WTC11 (cell line): ENCODE data around the gene CCDC158. TPM values are rescaled to one million over a fixed set of nuclear protein-coding genes. Genes with fewer than 3 reads are reported as not detected.

Source experiments
- ATAC-seq: fragments of 200-7000 bp; cut with Tn5 transposase; 2 replicates; pipeline ENCODE4 v1.10.0; 2021; ENCODE audit warnings: mild to moderate bottlenecking, moderate library complexity
- CTCF ChIA-PET: fragments of 300-600 bp; sonication (Branson Sonifier 250); formaldehyde crosslinking; loops from one replicate; lab custom pipeline; 2021; ENCODE audit warnings: antibody characterized with exemption; lab: Charles Lee
- POLR2A ChIA-PET: fragments of 350-600 bp; sonication (Branson Sonifier 250); formaldehyde crosslinking; loops from one replicate; lab custom pipeline; 2021; ENCODE audit warnings: antibody characterized with exemption; lab: Charles Lee
- DNase-seq: peaks from one replicate; pipeline ENCODE4 v3.0.0; 2021; ENCODE audit warnings: low spot score
- H3K27ac Mint-ChIP-seq: 2 replicates; pipeline ENCODE4 v1.8.0; 2021; ENCODE audit warnings: mixed read lengths
- H3K27me3 Mint-ChIP-seq: 2 replicates; pipeline ENCODE4 v1.8.0; 2021; ENCODE audit warnings: low read depth, mild to moderate bottlenecking, moderate library complexity, mixed read lengths
- H3K36me3 Mint-ChIP-seq: 2 replicates; pipeline ENCODE4 v1.8.0; 2021; ENCODE audit warnings: mixed read lengths
- H3K4me1 Mint-ChIP-seq: 2 replicates; pipeline ENCODE4 v1.8.0; 2022; ENCODE audit warnings: mixed read lengths
- H3K4me3 Mint-ChIP-seq: 2 replicates; pipeline ENCODE4 v1.8.0; 2021; ENCODE audit warnings: mild to moderate bottlenecking, moderate library complexity, mixed read lengths
- H3K9me3 Mint-ChIP-seq: 2 replicates; pipeline ENCODE4 v1.8.0; 2021; ENCODE audit warnings: mixed read lengths
- FOXJ3 ChIP-seq: sonication (generic); formaldehyde crosslinking; IDR thresholded peaks from 2 replicates; pipeline ENCODE4 v1.9.0; 2021; ENCODE audit warnings: missing genetic modification reagents, mild to moderate bottlenecking, borderline replicate concordance
- HMGA2 ChIP-seq: fragments of 250-450 bp; sonication (Bioruptor Pico); IDR thresholded peaks from 2 replicates; pipeline ENCODE4 v1.4.0; 2021; ENCODE audit warnings: mild to moderate bottlenecking, moderate library complexity
- IRF2 ChIP-seq: sonication (generic); formaldehyde crosslinking; IDR thresholded peaks from 2 replicates; pipeline ENCODE4 v1.8.0; 2022; ENCODE audit warnings: low read depth, missing genetic modification reagents, borderline replicate concordance
- JUN ChIP-seq: sonication (generic); formaldehyde crosslinking; IDR thresholded peaks from 2 replicates; pipeline ENCODE4 v1.8.0; 2023; ENCODE audit warnings: mild to moderate bottlenecking, missing genetic modification reagents
- MXD4 ChIP-seq: fragments of 250-450 bp; sonication (Bioruptor Pico); IDR thresholded peaks from 2 replicates; pipeline ENCODE4 v1.8.0; 2021; ENCODE audit warnings: mild to moderate bottlenecking, moderate library complexity, borderline replicate concordance
- MYBL2 ChIP-seq: sonication (generic); formaldehyde crosslinking; IDR thresholded peaks from 2 replicates; pipeline ENCODE4 v1.8.1; 2023; ENCODE audit warnings: mild to moderate bottlenecking, moderate library complexity, missing genetic modification reagents
- NFATC4 ChIP-seq: fragments of 250-450 bp; sonication (Bioruptor Pico); IDR thresholded peaks from 2 replicates; pipeline ENCODE4 v1.9.0; 2021; ENCODE audit warnings: mild to moderate bottlenecking
- NR3C1 ChIP-seq: sonication (generic); formaldehyde crosslinking; conservative IDR thresholded peaks from 2 replicates; pipeline ENCODE4 v1.8.1; 2023; ENCODE audit warnings: low read depth, mild to moderate bottlenecking, missing genetic modification reagents
- SMAD4 ChIP-seq: sonication (generic); formaldehyde crosslinking; IDR thresholded peaks from 2 replicates; pipeline ENCODE4 v1.8.0; 2022; ENCODE audit warnings: mild to moderate bottlenecking, missing genetic modification reagents
- TEAD4 ChIP-seq: sonication (generic); formaldehyde crosslinking; IDR thresholded peaks from 2 replicates; pipeline ENCODE4 v1.8.0; 2022; ENCODE audit warnings: mild to moderate bottlenecking, missing genetic modification reagents
- TP53 ChIP-seq: sonication (generic); formaldehyde crosslinking; IDR thresholded peaks from 2 replicates; pipeline ENCODE4 v1.8.1; 2023; ENCODE audit warnings: mild to moderate bottlenecking, missing genetic modification reagents
- ZBTB21 ChIP-seq: sonication (generic); formaldehyde crosslinking; IDR thresholded peaks from 2 replicates; pipeline ENCODE4 v1.8.1; 2023; ENCODE audit warnings: mild to moderate bottlenecking, missing genetic modification reagents, borderline replicate concordance
- ZNF138 ChIP-seq: sonication (generic); formaldehyde crosslinking; conservative IDR thresholded peaks from 2 replicates; pipeline ENCODE4 v1.8.1; 2022; ENCODE audit warnings: mild to moderate bottlenecking, moderate library complexity, missing genetic modification reagents
- ZNF396 ChIP-seq: fragments of 250-450 bp; sonication (Bioruptor Pico); IDR thresholded peaks from 2 replicates; pipeline ENCODE4 v1.8.0; 2021; ENCODE audit warnings: mild to moderate bottlenecking, moderate library complexity, borderline replicate concordance
- ZNF423 ChIP-seq: fragments of 250-450 bp; sonication (Bioruptor Pico); IDR thresholded peaks from 2 replicates; pipeline ENCODE4 v2.1.2; 2022; ENCODE audit warnings: mild to moderate bottlenecking, moderate library complexity
- ZNF532 ChIP-seq: fragments of 250-450 bp; sonication (Bioruptor Pico); IDR thresholded peaks from 2 replicates; pipeline ENCODE4 v1.9.0; 2021; ENCODE audit warnings: mild to moderate bottlenecking, borderline replicate concordance
- ZNF671 ChIP-seq: fragments of 250-450 bp; sonication (Bioruptor Pico); IDR thresholded peaks from 2 replicates; pipeline ENCODE4 v1.8.0; 2021; ENCODE audit warnings: mild to moderate bottlenecking
- total RNA-seq: library from RNA; stranded (reverse); gene quantifications from 3 replicates; pipeline ENCODE4 v1.2.3, GENCODE V29; 2021
- TF ChIP-seq, protein P1 (sequence below): fragments of 200-600 bp; IDR thresholded peaks from 2 replicates; pipeline ENCODE4 v1.8.0; 2022; ENCODE audit warnings: antibody characterized with exemption
- TF ChIP-seq, protein P2 (sequence below): sonication (generic); formaldehyde crosslinking; IDR thresholded peaks from 2 replicates; pipeline ENCODE4 v1.8.1; 2023; ENCODE audit warnings: mild to moderate bottlenecking, missing genetic modification reagents, moderate library complexity
- TF ChIP-seq, protein P3 (sequence below): sonication (generic); formaldehyde crosslinking; IDR thresholded peaks from 2 replicates; pipeline ENCODE4 v1.8.0; 2023; ENCODE audit warnings: missing genetic modification reagents
- TF ChIP-seq, protein P4 (sequence below): fragments of 250-450 bp; sonication (Bioruptor Pico); IDR thresholded peaks from 2 replicates; pipeline ENCODE4 v1.9.0; 2021; ENCODE audit warnings: moderate library complexity, mild to moderate bottlenecking, inconsistent platforms, borderline replicate concordance
- TF ChIP-seq, protein P5 (sequence below): fragments of 250-450 bp; sonication (Bioruptor Pico); IDR thresholded peaks from 2 replicates; pipeline ENCODE4 v1.8.0; 2021; ENCODE audit warnings: mild to moderate bottlenecking
- TF ChIP-seq, protein P6 (sequence below): fragments of 250-450 bp; sonication (Bioruptor Pico); IDR thresholded peaks from 2 replicates; pipeline ENCODE4 v1.9.0; 2021; ENCODE audit warnings: mild to moderate bottlenecking

CCDC158 gene
- total RNA-seq, 1 experiment from 2014 or later = 0.15 TPM

GRCh38 chr4:76310683-76311082 lies 110.3 kb downstream of the CCDC158 start:
- Mint-ChIP-seq H3K27me3 (peaks cover 15% of the 10 kb centered on the region), H3K4me1 (peaks cover 6% of the 10 kb centered on the region), H3K4me3 (no peak overlapping the region), H3K27ac (no peak overlapping the region), H3K9me3 (no peaks in the 10 kb centered on the region), H3K36me3 (peaks cover 7% of the 10 kb centered on the region; the same call in 1 of the 2 replicates)
- DNase-seq (no peak), ATAC-seq (no peak)
- TF ChIP-seq, protein P1, sequence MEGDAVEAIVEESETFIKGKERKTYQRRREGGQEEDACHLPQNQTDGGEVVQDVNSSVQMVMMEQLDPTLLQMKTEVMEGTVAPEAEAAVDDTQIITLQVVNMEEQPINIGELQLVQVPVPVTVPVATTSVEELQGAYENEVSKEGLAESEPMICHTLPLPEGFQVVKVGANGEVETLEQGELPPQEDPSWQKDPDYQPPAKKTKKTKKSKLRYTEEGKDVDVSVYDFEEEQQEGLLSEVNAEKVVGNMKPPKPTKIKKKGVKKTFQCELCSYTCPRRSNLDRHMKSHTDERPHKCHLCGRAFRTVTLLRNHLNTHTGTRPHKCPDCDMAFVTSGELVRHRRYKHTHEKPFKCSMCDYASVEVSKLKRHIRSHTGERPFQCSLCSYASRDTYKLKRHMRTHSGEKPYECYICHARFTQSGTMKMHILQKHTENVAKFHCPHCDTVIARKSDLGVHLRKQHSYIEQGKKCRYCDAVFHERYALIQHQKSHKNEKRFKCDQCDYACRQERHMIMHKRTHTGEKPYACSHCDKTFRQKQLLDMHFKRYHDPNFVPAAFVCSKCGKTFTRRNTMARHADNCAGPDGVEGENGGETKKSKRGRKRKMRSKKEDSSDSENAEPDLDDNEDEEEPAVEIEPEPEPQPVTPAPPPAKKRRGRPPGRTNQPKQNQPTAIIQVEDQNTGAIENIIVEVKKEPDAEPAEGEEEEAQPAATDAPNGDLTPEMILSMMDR = no peak
- TF ChIP-seq MYBL2 (CRISPR knock-in tag) = no peak
- TF ChIP-seq, protein P2, sequence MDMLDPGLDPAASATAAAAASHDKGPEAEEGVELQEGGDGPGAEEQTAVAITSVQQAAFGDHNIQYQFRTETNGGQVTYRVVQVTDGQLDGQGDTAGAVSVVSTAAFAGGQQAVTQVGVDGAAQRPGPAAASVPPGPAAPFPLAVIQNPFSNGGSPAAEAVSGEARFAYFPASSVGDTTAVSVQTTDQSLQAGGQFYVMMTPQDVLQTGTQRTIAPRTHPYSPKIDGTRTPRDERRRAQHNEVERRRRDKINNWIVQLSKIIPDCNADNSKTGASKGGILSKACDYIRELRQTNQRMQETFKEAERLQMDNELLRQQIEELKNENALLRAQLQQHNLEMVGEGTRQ (CRISPR knock-in tag) = no peak
- TF ChIP-seq, protein P3, sequence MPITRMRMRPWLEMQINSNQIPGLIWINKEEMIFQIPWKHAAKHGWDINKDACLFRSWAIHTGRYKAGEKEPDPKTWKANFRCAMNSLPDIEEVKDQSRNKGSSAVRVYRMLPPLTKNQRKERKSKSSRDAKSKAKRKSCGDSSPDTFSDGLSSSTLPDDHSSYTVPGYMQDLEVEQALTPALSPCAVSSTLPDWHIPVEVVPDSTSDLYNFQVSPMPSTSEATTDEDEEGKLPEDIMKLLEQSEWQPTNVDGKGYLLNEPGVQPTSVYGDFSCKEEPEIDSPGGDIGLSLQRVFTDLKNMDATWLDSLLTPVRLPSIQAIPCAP (CRISPR knock-in tag) = no peak
- TF ChIP-seq, protein P4, sequence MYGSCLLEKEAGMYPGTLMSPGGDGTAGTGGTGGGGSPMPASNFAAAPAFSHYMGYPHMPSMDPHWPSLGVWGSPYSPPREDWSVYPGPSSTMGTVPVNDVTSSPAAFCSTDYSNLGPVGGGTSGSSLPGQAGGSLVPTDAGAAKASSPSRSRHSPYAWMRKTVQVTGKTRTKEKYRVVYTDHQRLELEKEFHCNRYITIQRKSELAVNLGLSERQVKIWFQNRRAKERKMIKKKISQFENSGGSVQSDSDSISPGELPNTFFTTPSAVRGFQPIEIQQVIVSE (CRISPR knock-in tag) = no peak
- TF ChIP-seq, protein P5, sequence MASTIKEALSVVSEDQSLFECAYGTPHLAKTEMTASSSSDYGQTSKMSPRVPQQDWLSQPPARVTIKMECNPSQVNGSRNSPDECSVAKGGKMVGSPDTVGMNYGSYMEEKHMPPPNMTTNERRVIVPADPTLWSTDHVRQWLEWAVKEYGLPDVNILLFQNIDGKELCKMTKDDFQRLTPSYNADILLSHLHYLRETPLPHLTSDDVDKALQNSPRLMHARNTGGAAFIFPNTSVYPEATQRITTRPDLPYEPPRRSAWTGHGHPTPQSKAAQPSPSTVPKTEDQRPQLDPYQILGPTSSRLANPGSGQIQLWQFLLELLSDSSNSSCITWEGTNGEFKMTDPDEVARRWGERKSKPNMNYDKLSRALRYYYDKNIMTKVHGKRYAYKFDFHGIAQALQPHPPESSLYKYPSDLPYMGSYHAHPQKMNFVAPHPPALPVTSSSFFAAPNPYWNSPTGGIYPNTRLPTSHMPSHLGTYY (CRISPR knock-in tag) = no peak
- TF ChIP-seq HMGA2 (CRISPR knock-in tag) = no peak
- TF ChIP-seq TEAD4 (CRISPR knock-in tag) = no peak
- no peak for TF ChIP-seq SMAD4 (CRISPR knock-in tag)
- no peak for TF ChIP-seq ZBTB21
- CTCF ChIA-PET = no interaction called here
- POLR2A ChIA-PET = no interaction called here

GRCh38 chr4:76309939-76310550 lies 110.9 kb downstream of the CCDC158 start:
- DNase-seq (no peak), ATAC-seq (no peak)
- Mint-ChIP-seq H3K27me3 (peaks cover 21% of the 10 kb centered on the region), H3K27ac (no peak overlapping the region), H3K4me1 (peaks cover 11% of the 10 kb centered on the region), H3K36me3 (peaks cover 7% of the 10 kb centered on the region; the same call in 1 of the 2 replicates), H3K4me3 (no peak overlapping the region), H3K9me3 (no peaks in the 10 kb centered on the region)
- no peak for TF ChIP-seq IRF2 (CRISPR knock-in tag)
- no peak for TF ChIP-seq ZNF671 (CRISPR knock-in tag)
- no peak for TF ChIP-seq NR3C1 (CRISPR knock-in tag)
- no peak for TF ChIP-seq TP53 (CRISPR knock-in tag)
- no peak for TF ChIP-seq ZNF423
- no peak for TF ChIP-seq ZNF532
- no peak for TF ChIP-seq NFATC4 (CRISPR knock-in tag)
- no peak for TF ChIP-seq FOXJ3 (CRISPR knock-in tag)
- TF ChIP-seq ZNF138 = no peak
- TF ChIP-seq JUN (CRISPR knock-in tag) = no peak
- no peak for TF ChIP-seq MXD4
- TF ChIP-seq, protein P6, sequence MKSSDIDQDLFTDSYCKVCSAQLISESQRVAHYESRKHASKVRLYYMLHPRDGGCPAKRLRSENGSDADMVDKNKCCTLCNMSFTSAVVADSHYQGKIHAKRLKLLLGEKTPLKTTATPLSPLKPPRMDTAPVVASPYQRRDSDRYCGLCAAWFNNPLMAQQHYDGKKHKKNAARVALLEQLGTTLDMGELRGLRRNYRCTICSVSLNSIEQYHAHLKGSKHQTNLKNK (CRISPR knock-in tag) = no peak
- no peak for TF ChIP-seq ZNF396 (CRISPR knock-in tag)
- POLR2A ChIA-PET = no interaction called here
- CTCF ChIA-PET = no interaction called here
